NB4 (cell line): ENCODE measurements around the gene IRX4.

Source experiments
- DNase-seq: peaks from one replicate; pipeline ENCODE4 v3.0.0; 2010; ENCODE audit warnings: low read depth
- H3K4me3 ChIP-seq: one replicate; pipeline ENCODE4 v1.5.1; 2011; ENCODE audit warnings: mild to moderate bottlenecking, low read depth, low read length, moderate library complexity
- MYC ChIP-seq: IDR thresholded peaks from 2 replicates; pipeline ENCODE4 v1.6.1; 2011; ENCODE audit warnings: low read depth, low read length
- POLR2A ChIP-seq: IDR thresholded peaks from 2 replicates; pipeline ENCODE4 v1.6.1; 2011; ENCODE audit warnings: mild to moderate bottlenecking; ENCODE audit not compliant: insufficient read length; ENCODE audit errors: extremely low read depth
- TF ChIP-seq, protein P1 (sequence below): IDR thresholded peaks from 2 replicates; pipeline ENCODE4 v1.6.1; 2011; ENCODE audit warnings: low read depth, low read length
- TF ChIP-seq, protein P2 (sequence below): IDR thresholded peaks from one replicate; pipeline ENCODE4 v1.5.1; 2012; ENCODE audit warnings: low read depth, low read length

The IRX4 gene

DNA sequence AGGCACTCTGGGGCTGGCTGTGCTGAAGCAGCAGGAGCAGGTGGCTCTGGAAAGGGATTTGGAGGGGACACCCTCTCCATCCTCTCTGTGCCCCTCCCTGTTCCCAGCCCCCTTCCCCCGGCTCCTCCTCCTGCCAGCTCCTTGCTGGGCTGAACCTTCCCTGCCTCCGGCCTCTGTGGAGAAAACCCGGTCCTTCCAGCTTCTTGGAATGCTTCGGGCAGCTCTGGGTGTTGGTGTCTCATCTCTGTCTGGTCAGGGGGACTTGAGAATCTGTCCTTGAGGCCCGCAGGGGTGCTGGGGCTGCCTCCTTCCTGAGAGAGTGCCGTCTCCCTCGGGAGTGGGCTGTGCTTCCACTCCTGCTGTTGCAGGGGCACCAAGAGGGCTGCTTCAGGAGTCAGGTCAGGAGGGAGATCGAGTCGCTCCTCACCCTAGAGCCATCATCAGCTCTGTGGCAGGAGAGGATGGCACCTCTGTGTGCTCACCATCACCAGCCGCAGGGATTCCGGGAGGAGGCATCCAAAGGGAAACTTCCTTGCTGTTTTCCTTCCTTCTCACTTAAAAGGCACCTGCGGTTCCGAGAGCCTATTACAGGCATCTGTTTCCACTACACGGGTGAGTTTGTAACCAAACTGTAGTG, 50.9 kb downstream of the IRX4 start:
- TF ChIP-seq, protein P1, sequence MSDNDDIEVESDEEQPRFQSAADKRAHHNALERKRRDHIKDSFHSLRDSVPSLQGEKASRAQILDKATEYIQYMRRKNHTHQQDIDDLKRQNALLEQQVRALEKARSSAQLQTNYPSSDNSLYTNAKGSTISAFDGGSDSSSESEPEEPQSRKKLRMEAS: no peak
- no peak for TF ChIP-seq MYC
- TF ChIP-seq, protein P2, sequence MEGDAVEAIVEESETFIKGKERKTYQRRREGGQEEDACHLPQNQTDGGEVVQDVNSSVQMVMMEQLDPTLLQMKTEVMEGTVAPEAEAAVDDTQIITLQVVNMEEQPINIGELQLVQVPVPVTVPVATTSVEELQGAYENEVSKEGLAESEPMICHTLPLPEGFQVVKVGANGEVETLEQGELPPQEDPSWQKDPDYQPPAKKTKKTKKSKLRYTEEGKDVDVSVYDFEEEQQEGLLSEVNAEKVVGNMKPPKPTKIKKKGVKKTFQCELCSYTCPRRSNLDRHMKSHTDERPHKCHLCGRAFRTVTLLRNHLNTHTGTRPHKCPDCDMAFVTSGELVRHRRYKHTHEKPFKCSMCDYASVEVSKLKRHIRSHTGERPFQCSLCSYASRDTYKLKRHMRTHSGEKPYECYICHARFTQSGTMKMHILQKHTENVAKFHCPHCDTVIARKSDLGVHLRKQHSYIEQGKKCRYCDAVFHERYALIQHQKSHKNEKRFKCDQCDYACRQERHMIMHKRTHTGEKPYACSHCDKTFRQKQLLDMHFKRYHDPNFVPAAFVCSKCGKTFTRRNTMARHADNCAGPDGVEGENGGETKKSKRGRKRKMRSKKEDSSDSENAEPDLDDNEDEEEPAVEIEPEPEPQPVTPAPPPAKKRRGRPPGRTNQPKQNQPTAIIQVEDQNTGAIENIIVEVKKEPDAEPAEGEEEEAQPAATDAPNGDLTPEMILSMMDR: no peak
- DNase-seq: no peak
- no peak overlapping the region for H3K4me3 ChIP-seq

DNA sequence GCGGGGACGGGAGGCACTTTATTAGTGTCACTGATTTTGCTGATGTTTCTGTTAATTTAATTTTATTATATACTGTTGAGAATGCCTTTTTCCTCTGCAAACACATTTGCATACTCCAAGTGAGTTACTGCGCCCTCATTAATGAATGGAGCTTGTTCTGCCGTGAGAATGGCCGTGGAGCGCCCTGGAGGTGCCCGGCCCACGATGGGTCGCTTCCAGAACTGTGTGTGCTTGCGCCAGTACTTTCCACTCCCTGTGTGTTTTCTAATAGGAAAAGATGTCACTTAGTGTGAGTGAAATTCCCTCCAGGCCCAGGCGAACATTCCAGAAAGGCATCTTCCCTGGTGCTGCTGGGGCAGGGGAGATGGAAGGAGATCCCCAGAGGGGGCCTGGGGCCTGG, 51.5 kb downstream of the IRX4 start:
- H3K4me3 ChIP-seq: no peak overlapping the region
- no peak for DNase-seq
- TF ChIP-seq MYC: no peak
- TF ChIP-seq POLR2A: no peak

GRCh38 chr5:1830571-1831228, 52.0 kb downstream of the IRX4 start:
- TF ChIP-seq POLR2A: no peak
- TF ChIP-seq MYC: no peak
- TF ChIP-seq, protein P1: no peak
- TF ChIP-seq, protein P2: no peak
- H3K4me3 ChIP-seq: no peak overlapping the region
- no peak for DNase-seq

DNA sequence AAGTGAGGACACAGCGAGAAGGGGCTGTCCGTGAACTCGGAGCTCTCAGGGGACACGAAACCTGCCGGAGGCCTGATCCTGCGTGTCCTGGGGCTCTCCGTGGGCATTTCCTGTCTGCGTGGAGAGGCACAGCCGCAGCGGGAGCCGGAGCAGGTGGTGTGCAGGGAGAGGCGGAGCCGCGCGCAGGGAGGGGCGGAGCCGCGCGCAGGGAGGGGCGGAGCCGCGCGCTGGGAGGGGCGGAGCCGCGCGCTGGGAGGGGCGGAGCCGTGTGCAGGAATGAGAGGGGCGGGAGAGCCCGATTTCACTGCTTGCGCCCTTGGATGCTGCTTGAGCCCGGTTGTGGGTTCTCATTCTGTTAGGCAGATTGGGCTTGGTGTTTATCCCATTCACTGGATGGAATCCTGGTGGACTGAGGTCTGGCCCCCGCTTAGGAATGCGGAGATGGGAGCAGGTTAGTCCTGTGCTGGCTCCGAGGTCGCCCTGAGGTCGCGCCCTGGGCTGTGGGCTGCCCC, 54.8 kb downstream of the IRX4 start:
- no peak overlapping the region for H3K4me3 ChIP-seq
- DNase-seq: no peak
- TF ChIP-seq, protein P1: no peak
- TF ChIP-seq POLR2A (no peak), MYC (no peak)
- TF ChIP-seq, protein P2: no peak
